ENCODE data around the gene PPIF.

The PPIF gene

DNA sequence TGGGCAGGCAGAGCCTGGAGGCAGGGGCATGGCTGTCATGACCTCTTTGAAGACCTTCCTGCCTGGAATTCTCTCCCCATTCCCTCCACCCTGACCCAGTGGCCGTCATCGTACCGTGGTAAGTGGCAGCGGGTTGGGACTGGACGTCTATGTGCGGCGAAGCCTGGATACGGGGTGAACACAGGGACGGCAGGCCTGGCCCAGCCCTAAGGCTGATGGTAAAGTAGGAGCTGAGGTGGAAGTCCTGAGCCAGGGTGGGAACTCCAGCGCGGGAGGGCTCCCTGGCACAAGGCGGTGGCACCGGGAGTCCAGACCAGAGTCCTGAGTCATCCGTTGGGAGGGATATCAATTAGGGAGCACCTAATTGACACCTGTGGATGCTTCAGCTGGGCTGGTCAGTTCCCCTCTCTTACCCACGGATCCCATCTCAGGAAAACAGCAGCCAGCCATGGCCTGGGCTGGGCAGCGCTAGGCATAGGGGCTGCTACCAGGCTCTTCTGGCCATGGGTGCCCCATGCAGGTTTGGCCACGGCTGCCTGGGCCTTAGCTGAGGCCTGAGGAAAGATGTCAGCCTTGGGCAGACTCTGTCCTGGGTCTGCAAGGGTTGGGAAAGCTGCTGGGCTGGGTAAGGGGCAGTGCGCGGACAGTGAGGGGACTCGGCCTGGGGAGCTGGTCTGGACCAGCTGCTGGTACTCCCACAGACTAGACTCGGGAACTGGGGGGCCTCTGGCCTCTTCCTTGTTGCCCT, 3.3 kb downstream of the PPIF start:
- Histone ChIP-seq H3K4me3 (ENCODE audit: insufficient read depth in 1 of 2, low read depth in 1 of 2, low read length in 2 of 2) (no peak overlapping the region), H3K4me1 (ENCODE audit: control insufficient read depth, insufficient read depth, low read depth, low read length) (peaks cover 36% of the 10 kb centered on the region), H3K9ac (ENCODE audit: low read length) (no peak overlapping the region), H3K4ac (ENCODE audit: low read depth in 1 of 2, low read length in 2 of 2) (no peak overlapping the region), H3K9me3 (ENCODE audit: control insufficient read depth, low read length) (no peaks in the 10 kb centered on the region), H4K91ac (ENCODE audit: low read length) (no peak overlapping the region), H2BK15ac (ENCODE audit: low read depth, poor library complexity, severe bottlenecking) (peak overlapping the region; percentile 8), H2BK12ac (ENCODE audit: low read length in 2 of 2) (no peak overlapping the region), H2AK5ac (ENCODE audit: low read length, severe bottlenecking) (no peak overlapping the region), H3K27me3 (ENCODE audit: control insufficient read depth in 1 of 2, insufficient read depth in 1 of 2, low read length in 2 of 2) (no peaks in the 10 kb centered on the region), H2BK120ac (ENCODE audit: low read depth, low read length) (no peak overlapping the region), H3K23ac (ENCODE audit: low read length in 2 of 2) (peak overlapping the region in 1 of 2 experiments; percentile 35), H4K8ac (ENCODE audit: low read length) (no peak overlapping the region), H3K79me1 (replicated peaks; ENCODE audit: low read length, poor library complexity, severe bottlenecking) (peaks cover 50% of the 10 kb centered on the region), H2BK5ac (ENCODE audit: low read depth, low read length, poor library complexity, severe bottlenecking) (no peak overlapping the region), H3K27ac (ENCODE audit: low read length, poor library complexity, severe bottlenecking) (no peak overlapping the region), H3K18ac (ENCODE audit: low read depth in 1 of 2, low read length in 2 of 2) (no peak overlapping the region), H3K36me3 (ENCODE audit: control insufficient read depth in 1 of 2, insufficient read depth in 2 of 2, low read depth in 1 of 2, low read length in 2 of 2) (peaks cover 67 to 70% of the 10 kb centered on the region in 2 experiments), H3K14ac (ENCODE audit: low read length in 2 of 2) (no peak overlapping the region), H2AFZ (ENCODE audit: low read depth, low read length) (no peak overlapping the region), H3K4me2 (ENCODE audit: low read length, poor library complexity, severe bottlenecking) (no peak overlapping the region)
- 96% methylated on average over 21 of the region's 21 CpGs for WGBS
- no peak for DNase-seq

DNA sequence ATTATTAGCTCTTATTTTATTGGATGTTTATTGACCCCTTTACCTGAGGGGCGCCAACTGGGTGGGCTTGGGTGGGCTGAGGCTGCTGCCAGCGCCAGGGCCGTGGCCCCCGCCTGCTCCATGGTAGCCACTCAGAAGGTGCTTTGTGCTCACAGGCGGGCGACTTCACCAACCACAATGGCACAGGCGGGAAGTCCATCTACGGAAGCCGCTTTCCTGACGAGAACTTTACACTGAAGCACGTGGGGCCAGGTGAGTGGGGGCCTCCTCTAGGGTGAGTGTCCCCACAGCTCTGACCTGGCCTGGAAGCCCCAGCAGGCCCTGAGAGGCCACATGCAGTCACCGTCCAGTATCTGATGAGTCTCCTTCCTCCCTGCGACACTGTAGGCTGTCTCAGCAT, 4.1 kb downstream of the PPIF start:
- H4K91ac ChIP-seq (ENCODE audit: low read length): no peak overlapping the region
- H3K36me3 ChIP-seq (ENCODE audit: control insufficient read depth in 1 of 2, insufficient read depth in 2 of 2, low read depth in 1 of 2, low read length in 2 of 2): peaks cover 70 to 77% of the 10 kb centered on the region in 2 experiments
- 98% methylated on average over 13 of the region's 13 CpGs for WGBS
- no peak overlapping the region for H3K14ac ChIP-seq (ENCODE audit: low read length in 2 of 2)
- peaks cover 34% of the 10 kb centered on the region for H3K4me1 ChIP-seq (ENCODE audit: control insufficient read depth, insufficient read depth, low read depth, low read length)
- H4K8ac ChIP-seq (ENCODE audit: low read length): peak overlapping the region; percentile 15
- H3K27ac ChIP-seq (ENCODE audit: low read length, poor library complexity, severe bottlenecking): no peak overlapping the region
- no peak overlapping the region for H2AFZ ChIP-seq (ENCODE audit: low read depth, low read length)
- H3K18ac ChIP-seq (ENCODE audit: low read depth in 1 of 2, low read length in 2 of 2): no peak overlapping the region
- no peak overlapping the region for H3K4me2 ChIP-seq (ENCODE audit: low read length, poor library complexity, severe bottlenecking)
- H2BK15ac ChIP-seq (ENCODE audit: low read depth, poor library complexity, severe bottlenecking): no peak overlapping the region
- no peak overlapping the region for H3K4ac ChIP-seq (ENCODE audit: low read depth in 1 of 2, low read length in 2 of 2)
- H3K23ac ChIP-seq (ENCODE audit: low read length in 2 of 2): no peak overlapping the region
- H3K79me1 ChIP-seq (replicated peaks; ENCODE audit: low read length, poor library complexity, severe bottlenecking): peaks cover 53% of the 10 kb centered on the region
- no peaks in the 10 kb centered on the region for H3K9me3 ChIP-seq (ENCODE audit: control insufficient read depth, low read length)
- H3K9ac ChIP-seq (ENCODE audit: low read length): no peak overlapping the region
- no peak overlapping the region for H2AK5ac ChIP-seq (ENCODE audit: low read length, severe bottlenecking)
- H3K4me3 ChIP-seq (ENCODE audit: insufficient read depth in 1 of 2, low read depth in 1 of 2, low read length in 2 of 2): no peak overlapping the region
- H2BK12ac ChIP-seq (ENCODE audit: low read length in 2 of 2): no peak overlapping the region
- DNase-seq: no peak
- no peaks in the 10 kb centered on the region for H3K27me3 ChIP-seq (ENCODE audit: control insufficient read depth in 1 of 2, insufficient read depth in 1 of 2, low read length in 2 of 2)
- no peak overlapping the region for H2BK5ac ChIP-seq (ENCODE audit: low read depth, low read length, poor library complexity, severe bottlenecking)
- H2BK120ac ChIP-seq (ENCODE audit: low read depth, low read length): no peak overlapping the region

DNA sequence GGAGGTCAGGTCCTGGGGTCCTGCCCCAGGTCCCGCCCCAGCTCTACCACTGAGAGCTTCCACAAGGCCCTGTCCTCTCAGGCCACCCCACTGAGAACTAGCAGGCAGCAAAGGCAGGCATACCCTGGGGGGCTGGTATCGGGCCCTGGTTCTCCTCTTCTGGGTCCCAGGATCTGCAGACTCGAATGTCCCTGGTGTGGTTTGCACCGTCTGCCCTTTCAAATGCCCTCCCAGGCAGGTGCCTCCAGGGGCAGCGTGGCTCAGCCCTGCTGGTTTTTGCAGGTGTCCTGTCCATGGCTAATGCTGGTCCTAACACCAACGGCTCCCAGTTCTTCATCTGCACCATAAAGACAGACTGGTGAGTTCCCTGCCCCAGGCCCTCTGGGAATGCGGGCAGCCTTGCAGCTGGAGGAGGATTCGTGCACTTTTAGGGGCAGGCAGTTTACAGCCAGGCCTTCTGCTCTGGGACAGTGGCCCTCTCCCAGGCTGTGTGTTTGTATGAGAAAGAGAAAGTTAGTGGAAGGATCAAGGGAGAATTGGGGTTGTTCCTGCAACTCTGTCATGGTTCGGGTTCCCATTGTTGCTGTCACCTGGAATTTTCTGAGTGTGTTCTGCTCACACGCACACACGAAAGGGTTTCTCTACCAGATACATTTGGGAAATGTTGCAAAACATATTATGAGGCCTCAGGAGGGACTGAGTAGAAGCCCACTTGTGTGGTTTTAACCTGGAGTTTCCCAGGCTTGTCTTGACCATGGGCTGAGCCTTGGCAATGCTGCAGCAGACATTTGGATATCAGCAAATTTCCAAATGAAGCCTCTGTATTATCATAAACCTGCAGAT, 5.0 kb downstream of the PPIF start:
- H3K23ac ChIP-seq (ENCODE audit: low read length in 2 of 2): no peak overlapping the region
- H2BK15ac ChIP-seq (ENCODE audit: low read depth, poor library complexity, severe bottlenecking): no peak overlapping the region
- H2AFZ ChIP-seq (ENCODE audit: low read depth, low read length): no peak overlapping the region
- H3K79me1 ChIP-seq (replicated peaks; ENCODE audit: low read length, poor library complexity, severe bottlenecking): peaks cover 53% of the 10 kb centered on the region
- WGBS: 95% methylated on average over 11 of the region's 11 CpGs
- no peak overlapping the region for H3K4ac ChIP-seq (ENCODE audit: low read depth in 1 of 2, low read length in 2 of 2)
- H3K9ac ChIP-seq (ENCODE audit: low read length): no peak overlapping the region
- no peak overlapping the region for H2BK12ac ChIP-seq (ENCODE audit: low read length in 2 of 2)
- DNase-seq: no peak
- no peaks in the 10 kb centered on the region for H3K9me3 ChIP-seq (ENCODE audit: control insufficient read depth, low read length)
- H2BK120ac ChIP-seq (ENCODE audit: low read depth, low read length): no peak overlapping the region
- no peak overlapping the region for H3K18ac ChIP-seq (ENCODE audit: low read depth in 1 of 2, low read length in 2 of 2)
- no peak overlapping the region for H3K14ac ChIP-seq (ENCODE audit: low read length in 2 of 2)
- no peaks in the 10 kb centered on the region for H3K27me3 ChIP-seq (ENCODE audit: control insufficient read depth in 1 of 2, insufficient read depth in 1 of 2, low read length in 2 of 2)
- no peak overlapping the region for H3K4me3 ChIP-seq (ENCODE audit: insufficient read depth in 1 of 2, low read depth in 1 of 2, low read length in 2 of 2)
- peaks cover 71 to 79% of the 10 kb centered on the region in 2 experiments for H3K36me3 ChIP-seq (ENCODE audit: control insufficient read depth in 1 of 2, insufficient read depth in 2 of 2, low read depth in 1 of 2, low read length in 2 of 2)
- H3K27ac ChIP-seq (ENCODE audit: low read length, poor library complexity, severe bottlenecking): no peak overlapping the region
- H2AK5ac ChIP-seq (ENCODE audit: low read length, severe bottlenecking): no peak overlapping the region
- no peak overlapping the region for H4K8ac ChIP-seq (ENCODE audit: low read length)
- no peak overlapping the region for H2BK5ac ChIP-seq (ENCODE audit: low read depth, low read length, poor library complexity, severe bottlenecking)
- no peak overlapping the region for H3K4me2 ChIP-seq (ENCODE audit: low read length, poor library complexity, severe bottlenecking)
- H4K91ac ChIP-seq (ENCODE audit: low read length): peak overlapping the region; percentile 41
- peaks cover 29% of the 10 kb centered on the region for H3K4me1 ChIP-seq (ENCODE audit: control insufficient read depth, insufficient read depth, low read depth, low read length)

DNA sequence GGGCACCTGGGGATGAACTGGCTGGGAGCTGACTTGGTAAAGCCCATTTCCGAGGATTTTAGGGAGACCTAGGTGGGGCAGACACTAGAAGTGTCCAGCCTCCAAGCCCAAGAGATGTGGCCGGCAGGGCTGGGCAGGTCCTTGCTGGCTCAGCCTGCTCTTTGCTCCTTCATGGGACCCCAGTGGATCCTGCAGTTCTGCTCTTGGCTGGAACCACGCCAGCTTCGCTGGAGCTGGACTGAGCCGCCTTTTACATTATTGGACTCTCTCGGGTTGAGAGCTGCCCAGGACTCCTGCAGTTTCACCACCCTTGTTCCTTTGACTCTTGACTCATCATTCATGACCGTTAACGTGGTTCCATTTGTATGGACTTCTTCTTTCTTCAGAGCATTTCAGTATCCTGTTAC, 5.7 kb downstream of the PPIF start:
- Histone ChIP-seq H4K8ac (ENCODE audit: low read length) (no peak overlapping the region), H3K27me3 (ENCODE audit: control insufficient read depth in 1 of 2, insufficient read depth in 1 of 2, low read length in 2 of 2) (no peaks in the 10 kb centered on the region), H2AK5ac (ENCODE audit: low read length, severe bottlenecking) (no peak overlapping the region), H3K36me3 (ENCODE audit: control insufficient read depth in 1 of 2, insufficient read depth in 2 of 2, low read depth in 1 of 2, low read length in 2 of 2) (peaks cover 71 to 84% of the 10 kb centered on the region in 2 experiments), H3K18ac (ENCODE audit: low read depth in 1 of 2, low read length in 2 of 2) (no peak overlapping the region), H3K9me3 (ENCODE audit: control insufficient read depth, low read length) (no peaks in the 10 kb centered on the region), H3K9ac (ENCODE audit: low read length) (no peak overlapping the region), H3K79me1 (replicated peaks; ENCODE audit: low read length, poor library complexity, severe bottlenecking) (peaks cover 53% of the 10 kb centered on the region), H3K4me2 (ENCODE audit: low read length, poor library complexity, severe bottlenecking) (no peak overlapping the region), H2AFZ (ENCODE audit: low read depth, low read length) (no peak overlapping the region), H2BK15ac (ENCODE audit: low read depth, poor library complexity, severe bottlenecking) (no peak overlapping the region), H2BK120ac (ENCODE audit: low read depth, low read length) (no peak overlapping the region), H3K27ac (ENCODE audit: low read length, poor library complexity, severe bottlenecking) (no peak overlapping the region), H3K14ac (ENCODE audit: low read length in 2 of 2) (no peak overlapping the region), H3K4me3 (ENCODE audit: insufficient read depth in 1 of 2, low read depth in 1 of 2, low read length in 2 of 2) (no peak overlapping the region), H2BK5ac (ENCODE audit: low read depth, low read length, poor library complexity, severe bottlenecking) (no peak overlapping the region), H3K4me1 (ENCODE audit: control insufficient read depth, insufficient read depth, low read depth, low read length) (peaks cover 23% of the 10 kb centered on the region), H3K23ac (ENCODE audit: low read length in 2 of 2) (no peak overlapping the region), H4K91ac (ENCODE audit: low read length) (no peak overlapping the region), H2BK12ac (ENCODE audit: low read length in 2 of 2) (no peak overlapping the region), H3K4ac (ENCODE audit: low read depth in 1 of 2, low read length in 2 of 2) (no peak overlapping the region)
- 98% methylated on average over 8 of the region's 8 CpGs for WGBS
- no peak for DNase-seq
